CD4-positive, CD25-positive, alpha-beta regulatory T cell (primary cell): ENCODE results near the gene BPIFB6. TPM values are rescaled to one million over a fixed set of nuclear protein-coding genes. Genes with fewer than 3 reads are reported as not detected.

Source experiments
- ATAC-seq, 2 donors: fragments of 150-1000 bp; cut with Tn5 transposase; one replicate each; pipeline ENCODE4 v1.10.0; 2021; ENCODE audit warnings: low read depth in 2 of 2, moderate number of reproducible peaks in 2 of 2, moderate library complexity in 1 of 2
- DNase-seq, 3 donors: peaks; one replicate each; pipeline versions ENCODE4 v3.0.0 to v3.0.0-alpha.2; 2012 to 2022; ENCODE audit warnings: mixed read lengths in 1 of 3
- H3K27ac ChIP-seq: one replicate; pipeline ENCODE4 v1.7.0; 2013; ENCODE audit warnings: mild to moderate bottlenecking, low read length; ENCODE audit not compliant: insufficient read depth, poor library complexity, severe bottlenecking
- H3K27me3 ChIP-seq: one replicate; pipeline ENCODE4 v1.7.0; 2013; ENCODE audit warnings: low read length; ENCODE audit not compliant: control insufficient read depth, insufficient read depth
- H3K36me3 ChIP-seq: one replicate; pipeline ENCODE4 v1.7.0; 2013; ENCODE audit warnings: mild to moderate bottlenecking, low read length, moderate library complexity; ENCODE audit not compliant: control insufficient read depth, insufficient read depth
- H3K4me1 ChIP-seq: 2 replicates; pipeline ENCODE4 v1.7.0; 2013; ENCODE audit warnings: mild to moderate bottlenecking, low read length; ENCODE audit not compliant: insufficient read depth, control insufficient read depth, poor library complexity, severe bottlenecking
- H3K4me3 ChIP-seq: one replicate; pipeline ENCODE4 v1.7.0; 2013; ENCODE audit warnings: low read depth, mild to moderate bottlenecking, low read length, moderate library complexity
- H3K9me3 ChIP-seq, 2 experiments: 1 replicate in 1 of 2; 2 replicates in 1 of 2; pipeline ENCODE4 v1.7.0; 2013; ENCODE audit warnings: low read length in 2 of 2, mild to moderate bottlenecking in 1 of 2, moderate library complexity in 1 of 2; ENCODE audit not compliant: control insufficient read depth in 2 of 2
- H3K27ac Mint-ChIP-seq, 3 donors: one replicate each; pipeline ENCODE4 v1.8.0; 2020 to 2022; ENCODE audit warnings: mild to moderate bottlenecking in 3 of 3, mixed read lengths in 3 of 3, moderate library complexity in 2 of 3
- H3K27me3 Mint-ChIP-seq: one replicate; pipeline ENCODE4 v1.8.0; 2022; ENCODE audit warnings: mild to moderate bottlenecking, mixed read lengths
- H3K36me3 Mint-ChIP-seq: one replicate; pipeline ENCODE4 v1.8.0; 2020; ENCODE audit warnings: mixed read lengths
- H3K4me1 Mint-ChIP-seq, 4 donors: one replicate each; pipeline ENCODE4 v1.8.0; 2020 to 2022; ENCODE audit warnings: mixed read lengths in 4 of 4, mild to moderate bottlenecking in 1 of 4
- H3K4me3 Mint-ChIP-seq, 4 donors: one replicate each; pipeline ENCODE4 v1.8.0; 2020 to 2022; ENCODE audit warnings: mild to moderate bottlenecking in 4 of 4, mixed read lengths in 4 of 4, moderate library complexity in 3 of 4
- H3K9me3 Mint-ChIP-seq, 7 donors: one replicate each; pipeline ENCODE4 v1.8.0; 2020 to 2022; ENCODE audit warnings: mixed read lengths in 7 of 7, mild to moderate bottlenecking in 3 of 7, moderate library complexity in 2 of 7
- polyA plus RNA-seq, 4 donors: library from polyadenylated mRNA; unstranded; fragments of 300-500 nt; fragmentation: Illumina TruSeq; gene quantifications; one replicate each; pipeline ENCODE4 v1.2.3, GENCODE V29; 2021
- total RNA-seq: library from RNA; stranded (reverse); gene quantifications from one replicate; pipeline ENCODE4 v1.2.3, GENCODE V29; 2022

The BPIFB6 gene
- total and polyA plus RNA-seq, 5 donors from 2014 or later = not detected

GRCh38 chr20:33093582-33093981 lies 62.1 kb downstream of the BPIFB6 start:
- ATAC-seq (no peak), DNase-seq (no peak)
- Histone ChIP-seq H3K27ac (no peak overlapping the region), H3K9me3 (no peaks in the 10 kb centered on the region), H3K4me1 (no peaks in the 10 kb centered on the region), H3K27me3 (no peaks in the 10 kb centered on the region), H3K4me3 (no peak overlapping the region), H3K36me3 (no peaks in the 10 kb centered on the region)
- no peaks in the 10 kb centered on the region for H3K36me3 Mint-ChIP-seq
- no peak overlapping the region for H3K4me3 Mint-ChIP-seq
- no peaks in the 10 kb centered on the region for H3K27me3 Mint-ChIP-seq
- peaks cover 0 to 9% (median 3%) of the 10 kb centered on the region in 4 donors for H3K4me1 Mint-ChIP-seq
- peaks cover 0 to 4% (median 0%) of the 10 kb centered on the region in 7 donors for H3K9me3 Mint-ChIP-seq
- H3K27ac Mint-ChIP-seq = no peak overlapping the region

Other genes starting within 250 kb of the BPIFB6 start
- gene MAPRE1, start 211.7 kb upstream of the BPIFB6 start, total RNA-seq = 114 TPM
- 10 to 100 TPM; 81.3 to 99.4 (median 92.6) TPM for gene MAPRE1, start 211.7 kb upstream of the BPIFB6 start, polyA plus RNA-seq
- 1.2 TPM for gene EFCAB8, start 172.7 kb upstream of the BPIFB6 start, total RNA-seq
- gene EFCAB8, start 172.7 kb upstream of the BPIFB6 start, polyA plus RNA-seq = not detected
- gene SUN5, start 27.2 kb upstream of the BPIFB6 start, total RNA-seq = not detected
- not detected for gene SUN5, start 27.2 kb upstream of the BPIFB6 start, polyA plus RNA-seq
- not detected for gene BPIFB2, start 23.9 kb upstream of the BPIFB6 start, total RNA-seq
- gene BPIFB2, start 23.9 kb upstream of the BPIFB6 start, polyA plus RNA-seq = not detected
- not detected for gene BPIFB3, start 22.3 kb downstream of the BPIFB6 start, total RNA-seq
- not detected for gene BPIFB3, start 22.3 kb downstream of the BPIFB6 start, polyA plus RNA-seq
- gene BPIFB4, start 48.0 kb downstream of the BPIFB6 start, total RNA-seq = not detected
- gene BPIFB4, start 48.0 kb downstream of the BPIFB6 start, polyA plus RNA-seq = not detected
- not detected for gene BPIFA2, start 136.5 kb downstream of the BPIFB6 start, total RNA-seq
- not detected for gene BPIFA2, start 136.5 kb downstream of the BPIFB6 start, polyA plus RNA-seq
- not detected for gene BPIFA3, start 185.7 kb downstream of the BPIFB6 start, total RNA-seq
- gene BPIFA3, start 185.7 kb downstream of the BPIFB6 start, polyA plus RNA-seq = not detected
- not detected for gene BPIFA1, start 204.3 kb downstream of the BPIFB6 start, total RNA-seq
- not detected for gene BPIFA1, start 204.3 kb downstream of the BPIFB6 start, polyA plus RNA-seq